HG02571 (cell line): ENCODE results near the gene APP.

Experiments used
- ATAC-seq: cut with Tn5 transposase; IDR thresholded peaks from one replicate; pipeline ENCODE4 v1.9.1; 2021; ENCODE audit warnings: mild to moderate bottlenecking, moderate library complexity; ENCODE audit not compliant: unreplicated experiment

The APP gene

GRCh38 chr21:26130249-26130881, 40.2 kb downstream of the APP start:
- ATAC-seq: no peak

- ATAC-seq: no peak
These were observed 42.7 kb downstream of the APP start for GRCh38 chr21:26127918-26128317.

- no peak for ATAC-seq
These were observed 43.3 kb downstream of the APP start for GRCh38 chr21:26127073-26127814.

- ATAC-seq: no peak
These were observed 44.4 kb downstream of the APP start for GRCh38 chr21:26126168-26126553.

GRCh38 chr21:26125433-26126167, 45.0 kb downstream of the APP start:
- no peak for ATAC-seq

GRCh38 chr21:26124896-26125295, 45.7 kb downstream of the APP start:
- no peak for ATAC-seq

- ATAC-seq: no peak
These were observed 46.1 kb downstream of the APP start for GRCh38 chr21:26124421-26124833.

GRCh38 chr21:26123012-26123411, 47.6 kb downstream of the APP start:
- no peak for ATAC-seq

- no peak for ATAC-seq
These were observed 49.7 kb downstream of the APP start for GRCh38 chr21:26120828-26121227.

GRCh38 chr21:26119906-26120305, 50.7 kb downstream of the APP start:
- no peak for ATAC-seq

- ATAC-seq: no peak
These were observed 51.5 kb downstream of the APP start for GRCh38 chr21:26118938-26119540.

GRCh38 chr21:26117972-26118367, 52.6 kb downstream of the APP start:
- ATAC-seq: no peak

- ATAC-seq: no peak
These were observed 53.1 kb downstream of the APP start for GRCh38 chr21:26117324-26117971.

- no peak for ATAC-seq
These were observed 54.0 kb downstream of the APP start for GRCh38 chr21:26116456-26117011.

GRCh38 chr21:26115899-26116298, 54.7 kb downstream of the APP start:
- no peak for ATAC-seq

GRCh38 chr21:26115305-26115704, 55.3 kb downstream of the APP start:
- no peak for ATAC-seq

GRCh38 chr21:26112975-26113374, 57.6 kb downstream of the APP start:
- no peak for ATAC-seq

- ATAC-seq: no peak
These were observed 58.3 kb downstream of the APP start for GRCh38 chr21:26112127-26112742.

- ATAC-seq: no peak
These were observed 59.9 kb downstream of the APP start for GRCh38 chr21:26110715-26111114.

GRCh38 chr21:26107429-26107828, 63.1 kb downstream of the APP start:
- ATAC-seq: no peak
